Lung (tissue), 12 donors: Measurements from ENCODE around the gene SHROOM1. TPM values are rescaled to one million over a fixed set of nuclear protein-coding genes. Genes with fewer than 3 reads are reported as not detected.
"Not testable (repeated sequence)": the region's sequence is repeated elsewhere in the genome, so short reads cannot be mapped to it uniquely, and the experiment has no call there.

Experiments used
- ATAC-seq: fragments of 200-7000 bp; cut with Tn5 transposase; one replicate; pipeline ENCODE4 v1.9.1; 2020; ENCODE audit warnings: moderate number of reproducible peaks; ENCODE audit not compliant: insufficient read depth, low FRiP score
- DNase-seq, 3 donors: peaks; one replicate each; pipeline ENCODE4 v3.0.0-alpha.2; 2013 to 2017
- H3K27ac ChIP-seq, 2 donors: one replicate each; pipeline ENCODE4 v1.5.1; 2013; ENCODE audit warnings: mild to moderate bottlenecking in 2 of 2, moderate library complexity in 2 of 2, control low read depth in 1 of 2, inconsistent platforms in 1 of 2, low read depth in 1 of 2, low read length in 1 of 2
- H3K27me3 ChIP-seq, 3 donors: one replicate each; pipeline ENCODE4 v1.5.1; 2013; ENCODE audit warnings: low read length in 2 of 3; ENCODE audit not compliant: control insufficient read depth in 3 of 3, insufficient read depth in 3 of 3
- H3K36me3 ChIP-seq, 4 donors: one replicate each; pipeline ENCODE4 v1.5.1; 2013; ENCODE audit warnings: low read length in 4 of 4, mild to moderate bottlenecking in 1 of 4, moderate library complexity in 1 of 4; ENCODE audit not compliant: control insufficient read depth in 4 of 4, insufficient read depth in 4 of 4
- H3K4me1 ChIP-seq, 5 donors: one replicate each; pipeline ENCODE4 v1.5.1; 2013; ENCODE audit warnings: low read length in 5 of 5, mild to moderate bottlenecking in 2 of 5, moderate library complexity in 1 of 5; ENCODE audit not compliant: control insufficient read depth in 5 of 5, insufficient read depth in 5 of 5
- H3K4me3 ChIP-seq: one replicate; pipeline ENCODE4 v1.5.1; 2013; ENCODE audit warnings: mild to moderate bottlenecking, control low read depth, moderate library complexity
- H3K9ac ChIP-seq, 2 donors: one replicate each; pipeline ENCODE4 v1.5.1; 2013; ENCODE audit warnings: low read length in 2 of 2, control low read depth in 1 of 2; ENCODE audit not compliant: insufficient read depth in 1 of 2
- H3K9me3 ChIP-seq, 4 donors: one replicate each; pipeline ENCODE4 v1.5.1; 2013; ENCODE audit warnings: low read length in 3 of 4, mild to moderate bottlenecking in 1 of 4, moderate library complexity in 1 of 4; ENCODE audit not compliant: control insufficient read depth in 4 of 4, insufficient read depth in 3 of 4
- WGBS, 2 donors: extraction: QIAGEN DNeasy Blood & Tissue Kit; methylation state at CpG; one replicate each; pipeline ENCODE4 v1.1.7; 2013; 5-methylcytosine and 5-hydroxymethylcytosine counted together
- polyA plus RNA-seq, 2 donors: library from polyadenylated mRNA; stranded (reverse); fragments of 200-250 nt; gene quantifications; one replicate each; pipeline ENCODE4 v1.2.1, GENCODE V29; 2013
- total RNA-seq, 2 donors: library from RNA; depleted of rRNA in 1 of 2; stranded (reverse); fragments of >200 nt in 1 of 2; gene quantifications; one replicate each; pipeline ENCODE4 v1.2.1, GENCODE V29; 2014 to 2021
- TF ChIP-seq, protein P1 (sequence below): IDR thresholded peaks from 2 replicates; pipeline ENCODE4 v1.5.1; 2012; ENCODE audit warnings: mild to moderate bottlenecking; ENCODE audit errors: control extremely low read depth, extremely low read depth
- donor health status: control.
- donor health status: control.
- donor health status: Bipolar disorder and iron deficiency.
- donor health status: healthy.
- donor health status: DM: yes; HTN: yes; CAD: no.

The SHROOM1 gene
- total and polyA plus RNA-seq, 4 donors: 7.0 to 21.9 (median 11.4) TPM

- Histone ChIP-seq H3K36me3 (no peaks in the 10 kb centered on the region), H3K9me3 (no peaks in the 10 kb centered on the region), H3K9ac (no peak overlapping the region), H3K4me3 (no peak overlapping the region), H3K27me3 (no peaks in the 10 kb centered on the region), H3K4me1 (no peaks in the 10 kb centered on the region), H3K27ac (no peak overlapping the region)
- TF ChIP-seq, protein P1, sequence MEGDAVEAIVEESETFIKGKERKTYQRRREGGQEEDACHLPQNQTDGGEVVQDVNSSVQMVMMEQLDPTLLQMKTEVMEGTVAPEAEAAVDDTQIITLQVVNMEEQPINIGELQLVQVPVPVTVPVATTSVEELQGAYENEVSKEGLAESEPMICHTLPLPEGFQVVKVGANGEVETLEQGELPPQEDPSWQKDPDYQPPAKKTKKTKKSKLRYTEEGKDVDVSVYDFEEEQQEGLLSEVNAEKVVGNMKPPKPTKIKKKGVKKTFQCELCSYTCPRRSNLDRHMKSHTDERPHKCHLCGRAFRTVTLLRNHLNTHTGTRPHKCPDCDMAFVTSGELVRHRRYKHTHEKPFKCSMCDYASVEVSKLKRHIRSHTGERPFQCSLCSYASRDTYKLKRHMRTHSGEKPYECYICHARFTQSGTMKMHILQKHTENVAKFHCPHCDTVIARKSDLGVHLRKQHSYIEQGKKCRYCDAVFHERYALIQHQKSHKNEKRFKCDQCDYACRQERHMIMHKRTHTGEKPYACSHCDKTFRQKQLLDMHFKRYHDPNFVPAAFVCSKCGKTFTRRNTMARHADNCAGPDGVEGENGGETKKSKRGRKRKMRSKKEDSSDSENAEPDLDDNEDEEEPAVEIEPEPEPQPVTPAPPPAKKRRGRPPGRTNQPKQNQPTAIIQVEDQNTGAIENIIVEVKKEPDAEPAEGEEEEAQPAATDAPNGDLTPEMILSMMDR: no peak
- DNase-seq (no peak), ATAC-seq (no peak)
- WGBS, 2 donors: 84 to 97% methylated on average over 3 of the region's 3 CpGs
These were observed 25.6 kb upstream of the SHROOM1 start for GRCh38 chr5:132856011-132856410.

- not testable (repeated sequence) for H3K27ac ChIP-seq, H3K9me3 ChIP-seq, DNase-seq, H3K36me3 ChIP-seq, H3K9ac ChIP-seq, H3K4me1 ChIP-seq, ATAC-seq, H3K4me3 ChIP-seq, H3K27me3 ChIP-seq
- 97 to 99% methylated on average over 5 of the region's 5 CpGs for WGBS, 2 donors
These were observed 24.5 kb upstream of the SHROOM1 start for GRCh38 chr5:132854992-132855391.

GRCh38 chr5:132854301-132854700 is 23.9 kb upstream of the SHROOM1 start:
- ATAC-seq: no peak
- TF ChIP-seq, protein P1: no peak
- Histone ChIP-seq H3K27ac (no peak overlapping the region), H3K36me3 (no peaks in the 10 kb centered on the region), H3K27me3 (no peaks in the 10 kb centered on the region), H3K4me3 (no peak overlapping the region), H3K9me3 (no peaks in the 10 kb centered on the region), H3K4me1 (no peaks in the 10 kb centered on the region), H3K9ac (no peak overlapping the region)
- 41 to 57% methylated on average over 3 of the region's 3 CpGs for WGBS, 2 donors
- peak in 1 of 3 donors; percentile 33 for DNase-seq

GRCh38 chr5:132853790-132854189 is 23.3 kb upstream of the SHROOM1 start:
- Histone ChIP-seq H3K9ac (no peak overlapping the region), H3K4me3 (no peak overlapping the region), H3K4me1 (no peaks in the 10 kb centered on the region), H3K9me3 (no peaks in the 10 kb centered on the region), H3K27me3 (no peaks in the 10 kb centered on the region), H3K36me3 (no peaks in the 10 kb centered on the region), H3K27ac (no peak overlapping the region)
- ATAC-seq (no peak), DNase-seq (no peak)
- TF ChIP-seq, protein P1: no peak
- 5 to 22% methylated on average over 1 of the region's 1 CpG for WGBS, 2 donors
